GM18520 (cell line): ENCODE measurements around the gene PRKN.

ENCODE experiments used
- ATAC-seq: cut with Tn5 transposase; IDR thresholded peaks from one replicate; pipeline ENCODE4 v1.9.1; 2021; ENCODE audit not compliant: unreplicated experiment

Gene PRKN

GRCh38 chr6:161444464-161444863 is 1283.1 kb downstream of the PRKN start:
- ATAC-seq, result no peak

- ATAC-seq, result no peak
Observed at GRCh38 chr6:161443848-161444247, 1283.7 kb downstream of the PRKN start.

GRCh38 chr6:161442420-161442819 is 1285.1 kb downstream of the PRKN start:
- ATAC-seq, result no peak

- ATAC-seq, result no peak
Observed at GRCh38 chr6:161440299-161440698, 1287.3 kb downstream of the PRKN start.

GRCh38 chr6:161439093-161439492 is 1288.5 kb downstream of the PRKN start:
- no peak for ATAC-seq

GRCh38 chr6:161438430-161439030 is 1289.0 kb downstream of the PRKN start:
- no peak for ATAC-seq

GRCh38 chr6:161437851-161438250 is 1289.7 kb downstream of the PRKN start:
- no peak for ATAC-seq

GRCh38 chr6:161436106-161436876 is 1291.3 kb downstream of the PRKN start:
- no peak for ATAC-seq

- no peak for ATAC-seq
Observed at GRCh38 chr6:161435748-161436070, 1291.9 kb downstream of the PRKN start.

GRCh38 chr6:161434921-161435747 is 1292.4 kb downstream of the PRKN start:
- ATAC-seq, result no peak

GRCh38 chr6:161434350-161434749 is 1293.2 kb downstream of the PRKN start:
- no peak for ATAC-seq

- no peak for ATAC-seq
Observed at GRCh38 chr6:161432546-161432945, 1295.0 kb downstream of the PRKN start.

GRCh38 chr6:161429921-161430490 is 1297.6 kb downstream of the PRKN start:
- no peak for ATAC-seq

GRCh38 chr6:161424421-161424820 is 1303.1 kb downstream of the PRKN start:
- no peak for ATAC-seq

- ATAC-seq, result no peak
Observed at GRCh38 chr6:161422710-161423680, 1304.6 kb downstream of the PRKN start.

- no peak for ATAC-seq
Observed at GRCh38 chr6:161418463-161418945, 1309.1 kb downstream of the PRKN start.

- no peak for ATAC-seq
Observed at GRCh38 chr6:161417717-161418462, 1309.7 kb downstream of the PRKN start.

GRCh38 chr6:161415302-161415855 is 1312.2 kb downstream of the PRKN start:
- no peak for ATAC-seq

GRCh38 chr6:161414707-161415106 is 1312.9 kb downstream of the PRKN start:
- ATAC-seq, result no peak
